Islet of Langerhans (tissue), 1 donor: ENCODE results near the gene SRMS.

Experiments
- FAIRE-seq: peaks from one replicate; lab custom pipeline; 2011; peaks lifted over from hg19 to GRCh38; lab: Jason Lieb, UNC

Gene SRMS

DNA sequence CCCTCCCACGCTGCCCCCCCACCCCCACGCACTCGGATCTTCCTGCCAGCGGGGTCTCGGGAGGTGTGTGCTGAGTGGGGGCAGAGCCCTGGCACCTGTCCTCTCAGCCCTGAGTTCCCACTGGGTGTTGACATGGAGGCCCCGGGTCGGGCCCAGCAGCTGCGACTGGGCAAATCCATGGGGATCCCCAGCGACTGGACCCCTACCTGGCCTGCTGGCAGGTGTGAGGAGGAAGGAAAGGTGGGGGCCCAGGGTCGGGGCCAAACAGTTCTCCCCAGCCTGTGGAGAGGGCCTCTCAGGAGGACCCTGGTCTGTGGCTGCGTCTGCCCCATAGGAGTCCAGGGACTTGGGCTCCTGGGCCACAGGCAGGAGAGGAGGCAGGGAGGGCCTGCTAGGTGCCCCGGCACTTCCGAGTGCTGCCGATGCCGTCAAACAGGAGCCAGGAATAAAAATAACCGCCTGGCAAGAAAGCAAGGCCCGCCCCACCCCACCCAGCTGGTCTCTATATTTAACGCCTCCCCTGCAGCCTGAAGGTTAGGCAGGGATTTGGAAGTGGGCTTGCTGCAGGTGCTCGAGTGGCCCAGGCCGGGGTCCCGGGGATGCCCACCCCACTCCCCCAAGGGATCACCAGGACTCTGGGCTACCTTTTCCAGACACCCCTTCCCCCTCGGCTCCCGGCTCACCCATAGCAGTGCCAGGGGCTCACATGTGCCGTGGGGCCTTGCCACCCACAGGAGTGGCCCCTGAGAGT lies 47.2 kb downstream of the SRMS start:
- FAIRE-seq = no peak

DNA sequence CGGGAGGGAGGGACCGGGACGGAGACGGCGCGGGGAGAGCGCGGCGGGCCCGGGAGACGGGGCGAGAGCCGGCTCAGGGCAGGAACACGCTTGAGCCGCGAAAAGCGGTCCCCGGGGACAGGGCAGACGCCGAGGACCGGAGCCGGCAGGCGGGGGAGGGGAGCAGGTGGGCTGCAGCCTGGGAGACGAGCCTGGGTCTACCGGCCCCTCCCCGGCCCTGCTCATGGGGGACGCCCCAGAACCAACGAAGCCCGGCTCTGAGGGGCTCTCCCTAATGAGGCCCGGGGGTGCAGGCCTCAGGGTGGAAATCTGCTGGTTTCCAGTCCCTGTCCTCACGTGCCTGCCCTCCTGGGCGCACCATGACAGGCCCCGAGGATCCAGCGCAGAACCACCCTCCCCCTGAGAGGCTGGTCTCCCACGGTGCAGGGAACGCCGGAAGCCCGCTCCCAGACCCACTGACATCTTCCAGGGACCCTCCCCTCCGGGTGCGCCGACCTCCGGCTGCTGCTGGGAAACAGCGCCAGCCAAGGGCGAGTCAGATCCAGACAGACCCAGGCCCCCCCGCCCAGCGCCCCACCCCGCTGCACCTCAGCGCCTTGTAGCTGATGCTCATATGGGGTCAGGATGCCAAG lies 48.1 kb downstream of the SRMS start:
- no peak for FAIRE-seq

GRCh38 chr20:63498960-63499337 lies 48.6 kb downstream of the SRMS start, which contains the start of gene EEF1A2:
Gene EEF1A2, minus strand, starts transcription at chr20:63499083. Its CDS starts 1,320 bp downstream, at chr20:63497763.
- FAIRE-seq = no peak

DNA sequence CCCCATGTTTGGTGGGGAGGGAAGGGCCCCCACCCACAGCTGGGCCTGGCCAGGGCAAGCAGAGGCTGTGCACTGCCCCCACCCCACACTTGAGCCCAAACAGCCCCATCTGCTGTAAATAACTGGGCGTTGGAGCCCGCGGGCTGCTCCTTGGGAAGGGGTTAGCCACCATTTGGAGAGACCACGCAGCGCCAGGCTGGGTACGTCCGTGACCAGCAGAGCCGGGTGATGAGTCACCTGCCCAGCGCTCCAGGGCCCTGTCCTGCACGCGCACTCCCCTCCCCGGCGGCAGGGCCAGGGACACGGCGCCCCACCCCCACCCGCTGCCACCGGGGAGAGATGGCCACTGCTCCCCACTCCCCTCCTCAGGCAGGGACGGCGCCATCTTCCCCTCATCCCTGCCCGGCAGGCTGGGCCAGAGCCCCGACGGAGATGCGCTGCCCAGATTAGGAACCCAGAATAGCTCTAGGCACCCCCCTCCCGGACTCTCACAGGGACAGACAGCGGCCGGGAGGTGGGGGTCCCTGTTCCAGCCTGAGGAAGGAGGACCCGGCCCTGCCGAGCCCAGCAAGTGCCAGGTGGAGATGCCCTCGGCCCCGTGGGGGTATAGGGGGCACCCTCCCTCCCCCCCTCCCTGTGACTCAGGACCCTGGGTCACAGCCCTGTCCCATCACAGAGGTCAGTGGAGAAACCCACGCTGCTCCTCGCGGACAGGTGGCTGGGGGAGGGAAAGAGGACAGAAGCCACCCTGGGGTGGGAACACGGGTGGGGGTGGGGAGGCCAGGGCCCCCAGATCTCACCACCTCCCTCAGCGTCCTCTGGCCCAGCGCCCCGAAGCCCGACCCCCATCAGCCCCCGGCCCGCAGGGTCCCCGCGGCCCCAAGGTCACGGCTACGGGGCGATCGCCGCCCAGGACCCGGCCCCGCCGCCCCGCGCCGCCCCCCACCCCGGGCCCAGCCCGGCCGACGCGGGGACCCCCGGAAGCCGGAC lies 49.3 kb downstream of the SRMS start:
- no peak for FAIRE-seq

- no peak for FAIRE-seq
Measured at GRCh38 chr20:63497138-63497945, 50.2 kb downstream of the SRMS start.

- no peak for FAIRE-seq
Measured at GRCh38 chr20:63496596-63497120, 50.9 kb downstream of the SRMS start.

DNA sequence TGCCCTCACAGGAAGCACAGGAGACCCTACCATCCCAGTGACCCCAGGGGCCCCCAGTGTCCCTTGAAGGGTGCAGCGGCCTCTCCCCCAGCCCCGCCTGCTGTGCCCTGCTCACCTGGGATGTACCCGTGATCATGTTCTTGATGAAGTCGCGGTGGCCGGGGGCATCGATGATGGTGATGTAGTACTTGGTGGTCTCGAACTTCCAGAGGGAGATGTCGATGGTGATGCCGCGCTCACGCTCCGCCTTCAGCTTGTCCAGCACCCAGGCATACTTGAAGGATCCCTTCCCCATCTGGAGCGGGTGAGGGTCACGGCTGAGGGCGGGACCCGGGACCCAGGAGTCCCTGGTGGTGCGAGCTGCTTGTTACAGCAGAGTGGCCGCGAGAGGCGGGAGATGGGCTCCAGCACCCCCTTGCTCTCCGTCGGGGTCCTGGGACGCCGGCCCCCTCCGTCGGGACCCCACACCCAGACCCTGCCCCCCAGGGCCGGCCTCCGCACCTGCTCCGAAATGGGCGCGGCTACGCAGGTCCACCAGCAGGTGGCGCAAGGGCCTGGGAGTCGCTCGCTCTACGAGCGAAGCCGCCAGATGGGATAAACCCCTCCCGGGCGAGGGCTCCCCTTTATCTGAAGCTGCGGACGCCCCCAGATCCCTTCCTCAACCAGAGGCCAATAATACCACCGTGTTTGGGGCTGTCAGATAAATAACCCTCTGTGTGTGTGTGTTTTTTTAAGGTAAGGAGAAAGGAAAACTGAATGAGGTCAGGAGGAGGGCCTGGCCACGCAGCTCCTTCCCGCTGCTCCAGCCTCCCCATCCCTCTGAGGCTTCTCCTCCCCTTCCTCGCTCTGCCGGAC lies 51.6 kb downstream of the SRMS start:
- no peak for FAIRE-seq

GRCh38 chr20:63495167-63495720 lies 52.3 kb downstream of the SRMS start:
- no peak for FAIRE-seq

DNA sequence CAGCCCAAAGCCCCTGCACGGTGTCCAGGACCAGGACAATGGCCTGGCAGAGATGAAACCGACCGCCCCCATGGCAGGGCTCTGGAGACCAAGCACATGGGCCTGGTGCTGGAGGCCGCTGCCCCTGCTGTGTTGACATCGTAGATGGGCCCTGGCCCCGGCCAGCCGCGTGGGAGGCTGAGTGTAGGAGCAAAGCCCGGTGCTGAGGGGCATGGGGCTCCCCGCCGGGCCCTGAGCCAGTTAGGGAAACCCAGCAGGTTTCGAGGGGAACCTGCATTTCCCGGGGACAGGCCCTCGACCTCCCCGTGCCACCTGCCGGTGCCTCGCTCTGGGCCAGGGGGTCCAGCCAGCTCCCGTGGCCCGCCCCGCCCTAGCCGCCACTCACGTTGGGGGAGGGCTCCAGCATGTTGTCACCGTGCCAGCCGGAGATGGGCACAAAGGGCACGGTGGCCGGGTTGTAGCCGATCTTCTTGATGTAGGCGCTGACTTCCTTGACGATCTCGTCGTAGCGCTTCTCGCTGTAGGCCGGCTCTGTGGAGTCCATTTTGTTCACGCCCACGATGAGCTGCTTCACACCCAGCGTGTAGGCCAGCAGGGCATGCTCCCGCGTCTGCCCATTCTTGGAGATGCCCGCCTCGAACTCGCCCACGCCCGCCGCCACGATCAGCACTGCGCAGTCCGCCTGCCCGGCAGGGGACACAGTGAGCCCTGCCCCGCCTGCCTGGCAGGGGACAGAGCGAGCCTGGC lies 53.0 kb downstream of the SRMS start:
- FAIRE-seq = no peak

DNA sequence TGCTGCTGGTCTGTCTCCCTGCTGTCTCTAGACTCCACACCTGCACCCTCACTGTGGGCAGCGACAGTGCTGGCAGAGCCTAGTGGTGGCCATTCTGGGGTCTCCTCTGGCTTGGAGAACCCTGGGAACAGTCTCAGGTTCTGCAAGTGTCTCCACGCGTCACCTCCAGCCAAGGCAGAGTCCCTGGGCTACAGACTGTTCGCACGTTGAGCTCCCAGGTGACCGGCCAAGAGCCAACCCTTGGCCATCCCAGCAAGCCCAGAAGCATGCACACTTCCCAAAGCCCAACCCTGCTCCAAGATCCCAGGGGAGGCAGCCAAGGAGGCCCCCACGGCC lies 53.5 kb downstream of the SRMS start:
- FAIRE-seq = no peak

DNA sequence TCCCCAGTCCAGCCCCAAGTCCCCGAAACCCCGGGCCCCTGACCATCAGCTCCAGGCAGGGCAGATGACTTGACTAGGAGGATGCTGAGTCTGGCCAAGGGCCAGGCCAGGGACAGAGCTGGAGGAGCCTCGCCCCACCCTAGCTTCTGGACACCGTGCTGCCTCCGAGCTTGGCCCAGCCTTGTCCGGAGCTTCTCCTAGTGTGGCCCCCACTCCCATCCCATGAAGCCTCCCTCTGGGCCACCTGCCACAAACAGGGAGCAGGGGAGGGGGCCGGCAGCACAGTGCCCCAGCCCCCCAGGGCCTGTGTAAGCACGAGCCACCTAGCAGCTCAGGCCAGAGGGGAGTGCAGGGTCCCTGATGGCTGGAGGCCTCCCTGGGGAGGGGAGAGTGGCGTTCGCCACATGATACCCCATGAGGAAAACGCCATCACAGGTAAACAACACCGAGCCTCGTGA lies 54.0 kb downstream of the SRMS start:
- no peak for FAIRE-seq

GRCh38 chr20:63492982-63493381 lies 54.6 kb downstream of the SRMS start:
- FAIRE-seq = no peak

DNA sequence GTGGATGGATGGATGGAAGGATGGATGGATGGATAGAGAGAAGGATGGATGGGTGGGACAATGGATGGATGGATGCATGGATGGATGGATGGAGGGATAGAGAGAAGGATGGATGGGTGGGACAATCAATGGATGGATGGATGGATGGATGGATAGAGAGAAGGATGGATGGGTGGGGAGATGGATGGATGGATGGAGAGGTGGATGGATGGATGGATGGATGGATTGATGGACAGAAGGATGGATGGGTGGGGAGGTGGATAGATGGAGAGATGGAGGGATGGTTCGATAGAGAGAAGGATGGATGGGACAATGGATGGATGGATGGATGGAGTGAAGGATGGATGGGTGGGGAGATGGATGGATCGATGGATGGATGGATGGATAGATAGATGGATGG lies 55.0 kb downstream of the SRMS start:
- FAIRE-seq = no peak

GRCh38 chr20:63491635-63492230 lies 55.8 kb downstream of the SRMS start:
- FAIRE-seq = no peak

- no peak for FAIRE-seq
Measured at GRCh38 chr20:63491078-63491477, 56.5 kb downstream of the SRMS start.
